ENCODE data around the gene PLPP1.

GRCh38 chr5:55377810-55378209 is 157.0 kb downstream of the PLPP1 start:
- no peak for TF ChIP-seq CTCF (IDR thresholded peaks at IDR 0.05; ENCODE audit: low read length)
- no peak for TF ChIP-seq EZH2 (optimal IDR thresholded peaks at IDR 0.05; ENCODE audit: low read depth, low read length)
